ENCODE measurements around the gene FARP1.

The FARP1 gene

GRCh38 chr13:98459721-98460370 is 317.0 kb downstream of the FARP1 start:
- no peak for DNase-seq (ENCODE audit: low read depth in 2 of 2)

DNA sequence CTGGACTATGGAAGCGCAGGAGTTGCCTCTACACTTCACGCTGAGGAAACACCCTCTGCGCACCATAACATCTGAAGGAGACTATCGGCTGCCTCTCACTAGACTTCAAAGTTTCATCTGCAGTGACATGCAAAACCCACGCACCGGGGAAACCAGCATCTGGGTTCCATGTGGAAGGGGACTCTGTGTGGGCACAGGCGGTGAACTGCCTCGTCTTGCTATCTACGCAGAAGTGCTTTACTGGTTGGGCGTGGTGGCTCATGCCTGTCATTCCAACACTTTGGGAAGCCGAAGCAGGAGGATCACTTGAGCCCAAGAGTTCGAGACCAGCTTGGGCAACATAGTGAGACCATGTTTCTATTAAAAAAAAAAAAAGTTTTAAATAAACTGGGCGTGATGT is 317.6 kb downstream of the FARP1 start:
- DNase-seq (ENCODE audit: low read depth in 2 of 2): no peak

DNA sequence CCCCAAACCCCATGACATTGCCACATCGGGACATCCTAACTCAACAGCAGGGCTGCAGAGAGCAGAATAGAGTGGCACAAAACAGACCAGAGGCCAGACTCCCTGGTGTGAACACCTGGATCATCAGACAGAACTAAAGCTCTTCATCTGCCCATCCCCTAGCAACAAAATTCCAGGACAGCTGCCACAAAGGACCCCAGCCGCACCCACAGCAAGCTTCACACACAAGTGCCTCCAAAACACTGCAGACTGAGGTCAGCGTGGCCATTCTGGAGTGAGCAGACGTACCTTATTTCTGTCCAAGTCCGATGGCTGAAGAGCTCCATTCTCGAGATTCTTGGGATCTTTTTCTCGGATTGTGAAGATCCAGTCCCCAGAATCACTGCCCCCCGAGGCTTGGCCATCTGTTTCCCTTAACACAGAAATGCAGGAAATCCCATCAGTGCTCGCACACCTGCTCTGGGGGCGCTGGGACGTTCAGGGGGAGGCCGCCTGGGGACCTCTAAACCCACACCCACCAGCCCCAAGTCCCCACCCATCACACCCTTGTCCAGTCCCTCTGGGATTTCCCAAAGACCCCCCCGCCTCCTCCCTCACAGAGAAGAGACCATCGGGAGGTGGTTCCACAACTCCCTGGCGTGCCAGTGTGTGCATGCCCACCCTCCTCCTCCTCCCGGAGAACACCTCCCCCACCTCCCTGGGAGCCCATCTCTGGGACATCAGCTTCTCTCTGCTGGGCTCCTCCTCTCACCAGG is 318.8 kb downstream of the FARP1 start:
- no peak for DNase-seq (ENCODE audit: low read depth in 2 of 2)

DNA sequence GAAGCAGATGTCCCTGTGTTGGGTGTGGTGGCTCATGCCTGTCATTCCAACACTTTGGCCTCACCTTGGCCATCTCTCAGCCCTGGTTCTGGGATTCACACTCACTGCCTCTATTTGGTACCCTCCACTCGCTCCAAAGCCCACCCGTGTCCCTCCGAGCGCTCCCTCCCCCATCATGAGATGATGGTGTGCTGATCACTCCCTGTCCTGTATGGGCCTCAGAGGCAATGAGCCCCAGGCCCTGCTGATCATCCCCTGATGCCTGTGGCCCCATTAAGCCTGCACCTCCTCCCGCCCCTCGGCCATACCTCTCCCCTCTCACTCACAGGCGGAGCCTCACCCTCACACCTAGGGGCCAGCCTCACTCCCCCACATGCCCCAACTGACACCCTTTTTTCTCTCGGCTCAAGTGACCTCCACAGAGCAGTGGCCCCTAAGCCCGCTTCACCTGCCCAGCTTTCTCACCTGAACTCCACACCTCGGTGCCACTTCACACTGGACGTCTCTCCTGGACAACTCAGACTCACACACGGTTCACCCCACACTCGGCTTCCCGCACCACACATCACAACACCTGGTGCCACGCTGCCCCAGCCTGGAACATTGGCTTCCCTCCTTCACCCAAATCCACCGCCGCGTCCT is 319.5 kb downstream of the FARP1 start:
- DNase-seq (ENCODE audit: low read depth in 2 of 2): no peak

DNA sequence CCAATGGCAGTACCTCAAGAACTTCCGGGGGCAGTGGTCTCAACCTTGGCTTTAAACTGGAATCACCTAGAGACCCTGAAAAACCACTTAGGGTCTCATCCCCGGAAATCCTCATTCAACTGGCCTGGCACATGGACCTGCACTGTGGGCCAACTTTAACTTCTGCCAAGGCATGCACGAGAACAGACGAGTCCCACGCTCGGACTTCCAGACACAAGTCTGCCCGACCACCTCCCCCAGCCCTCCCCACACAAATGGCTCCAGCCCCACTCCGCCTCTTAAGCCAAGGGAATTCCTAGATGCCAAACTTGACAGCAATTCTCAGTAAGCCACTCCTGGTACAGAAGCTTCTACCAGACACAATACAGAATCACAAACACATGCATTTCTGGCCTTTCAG is 320.1 kb downstream of the FARP1 start:
- no peak for DNase-seq (ENCODE audit: low read depth in 2 of 2)

GRCh38 chr13:98466634-98467236 is 323.8 kb downstream of the FARP1 start:
- peak; percentile 49 to 53 for DNase-seq (ENCODE audit: low read depth in 2 of 2)

DNA sequence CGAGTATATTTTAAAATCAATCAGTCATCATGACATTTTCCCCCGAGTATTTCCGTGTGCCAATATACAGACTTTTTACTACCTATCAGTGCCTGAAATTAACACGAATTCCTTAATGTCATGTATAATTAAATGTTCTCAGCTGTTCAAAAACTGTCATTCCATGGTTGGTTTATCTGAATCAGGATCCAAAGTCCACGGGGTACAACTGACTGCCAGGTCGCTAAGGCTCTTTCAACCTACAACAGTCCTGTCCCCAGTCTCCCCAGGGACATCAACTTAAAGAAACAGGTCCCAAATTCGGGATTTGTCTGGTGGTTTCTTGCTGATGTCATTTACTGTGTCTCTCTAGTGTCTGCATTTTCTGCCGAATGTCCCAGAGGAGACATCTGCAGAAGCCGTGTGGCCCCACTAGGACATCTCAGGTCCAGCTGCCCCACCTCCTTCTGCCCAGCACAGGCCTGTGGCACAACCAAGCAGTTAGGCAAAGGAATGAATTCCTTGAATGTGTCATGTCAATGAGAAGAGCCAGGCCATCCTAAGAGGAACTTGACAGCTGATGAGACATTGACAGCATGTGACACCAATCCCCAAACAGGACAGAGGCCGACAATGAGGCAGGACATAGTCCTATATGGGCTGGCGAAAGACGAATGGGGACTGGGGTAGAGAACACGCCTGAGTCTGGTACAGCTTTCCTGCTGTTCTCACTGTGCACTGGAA is 324.5 kb downstream of the FARP1 start:
- no peak for DNase-seq (ENCODE audit: low read depth in 2 of 2)

DNA sequence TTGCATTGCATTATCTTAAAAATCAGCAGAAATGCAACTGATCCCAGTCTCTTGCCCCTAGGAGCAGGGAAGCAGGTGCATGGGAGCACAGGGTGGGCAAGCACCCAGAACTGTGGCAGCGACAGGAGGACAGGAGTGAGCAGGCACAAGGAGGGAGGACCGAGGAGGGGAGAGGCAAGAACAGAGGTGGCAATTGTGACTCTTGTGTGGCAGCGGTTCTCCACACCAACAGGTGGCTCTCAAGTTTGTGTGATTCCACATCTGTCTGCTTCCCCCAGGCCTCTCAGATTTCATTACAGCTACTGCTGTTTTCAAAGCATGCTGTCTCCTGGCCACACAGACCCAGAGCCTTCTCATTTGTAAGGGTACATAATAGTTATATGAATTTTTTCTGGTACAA is 325.5 kb downstream of the FARP1 start:
- no peak for DNase-seq (ENCODE audit: low read depth in 2 of 2)

DNA sequence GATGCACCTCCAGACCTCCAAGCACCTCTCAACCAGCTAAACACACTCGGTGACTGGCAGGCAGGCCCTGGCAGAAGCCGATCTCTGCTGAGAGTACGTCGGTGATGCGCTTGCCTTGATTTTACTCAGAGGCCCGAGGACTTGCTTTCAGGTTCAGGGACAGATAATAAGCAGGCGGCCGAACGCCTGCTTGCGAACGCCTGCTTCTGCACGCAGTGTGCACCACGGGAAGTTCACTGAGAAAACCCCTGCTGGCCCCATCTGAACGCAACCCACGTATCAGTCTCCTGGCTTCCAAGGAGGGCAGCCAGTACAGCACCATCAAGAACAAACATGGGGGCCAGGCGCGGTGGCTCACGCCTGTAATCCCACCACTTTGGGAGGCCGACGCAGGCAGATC is 326.0 kb downstream of the FARP1 start:
- no peak for DNase-seq (ENCODE audit: low read depth in 2 of 2)

DNA sequence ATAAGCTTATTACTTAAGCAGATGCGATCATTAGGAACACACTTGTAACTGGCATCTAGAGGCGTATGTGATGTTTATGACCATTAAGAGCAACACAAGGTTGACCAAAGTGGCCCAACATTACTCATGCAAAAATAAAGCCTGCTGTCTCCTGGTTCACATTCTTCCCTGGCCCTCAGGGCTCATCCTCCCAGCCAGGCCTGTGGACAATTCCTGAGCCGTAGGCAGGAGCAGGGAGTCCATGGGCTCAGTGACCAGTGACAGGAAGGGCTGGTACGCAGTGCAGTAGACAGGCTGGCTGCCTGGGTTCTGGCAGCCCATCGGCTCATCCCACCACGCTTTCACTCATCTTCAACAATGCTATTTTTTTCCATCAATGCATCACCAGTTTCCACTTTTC is 328.0 kb downstream of the FARP1 start:
- DNase-seq (ENCODE audit: low read depth in 2 of 2): no peak

- DNase-seq (ENCODE audit: low read depth in 2 of 2): no peak
Observed at GRCh38 chr13:98471934-98472333, 329.0 kb downstream of the FARP1 start.

DNA sequence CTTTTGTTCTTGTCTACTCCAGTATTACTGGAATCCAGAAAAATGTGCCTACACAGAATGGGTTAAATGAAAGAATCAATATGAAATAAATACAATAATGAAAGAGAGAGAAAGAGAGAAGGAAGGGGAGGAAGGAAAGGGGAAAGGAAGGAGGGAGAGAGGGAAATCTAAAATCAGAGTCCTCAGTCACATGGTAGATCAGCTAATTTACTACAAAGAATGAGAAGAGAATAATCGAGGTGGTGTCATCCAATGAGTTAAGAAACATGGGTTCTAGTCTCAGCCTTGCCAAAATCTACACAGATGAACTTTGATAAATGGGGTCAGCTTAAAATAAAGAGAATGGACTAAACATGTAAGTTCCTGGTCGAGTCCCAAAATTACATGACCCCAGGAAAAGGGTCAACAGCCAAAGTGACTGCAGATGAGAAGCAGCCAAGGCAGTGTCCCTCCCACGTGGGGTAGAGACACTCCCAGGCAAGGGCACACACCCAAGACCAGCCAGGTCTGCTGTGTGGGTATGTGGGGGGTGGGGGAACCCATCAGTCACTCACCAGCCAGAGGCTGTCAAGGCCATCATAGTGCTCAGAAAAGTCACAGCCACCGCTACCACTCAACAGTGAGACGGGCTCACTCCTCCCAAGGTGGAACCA is 330.4 kb downstream of the FARP1 start:
- no peak for DNase-seq (ENCODE audit: low read depth in 2 of 2)

DNA sequence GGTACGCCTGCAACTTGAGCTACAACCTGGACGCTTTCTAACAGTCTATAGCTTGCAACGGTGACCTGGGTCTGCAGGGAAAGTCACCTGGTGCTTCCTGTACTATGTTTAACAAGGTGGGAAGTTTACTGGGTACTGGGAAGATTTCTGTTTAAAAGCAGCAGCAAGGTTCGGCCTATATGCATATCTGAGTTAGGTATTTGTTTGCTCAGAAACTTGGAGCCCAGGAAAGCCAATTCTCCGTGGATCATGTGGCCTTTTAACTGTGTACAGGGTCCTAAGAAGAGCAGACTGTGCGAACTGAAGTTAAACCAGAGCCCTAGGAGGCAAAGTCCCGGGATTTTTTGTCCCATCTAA is 330.9 kb downstream of the FARP1 start:
- DNase-seq (ENCODE audit: low read depth in 2 of 2): no peak

GRCh38 chr13:98474292-98474691 is 331.4 kb downstream of the FARP1 start:
- DNase-seq (ENCODE audit: low read depth in 2 of 2): no peak

DNA sequence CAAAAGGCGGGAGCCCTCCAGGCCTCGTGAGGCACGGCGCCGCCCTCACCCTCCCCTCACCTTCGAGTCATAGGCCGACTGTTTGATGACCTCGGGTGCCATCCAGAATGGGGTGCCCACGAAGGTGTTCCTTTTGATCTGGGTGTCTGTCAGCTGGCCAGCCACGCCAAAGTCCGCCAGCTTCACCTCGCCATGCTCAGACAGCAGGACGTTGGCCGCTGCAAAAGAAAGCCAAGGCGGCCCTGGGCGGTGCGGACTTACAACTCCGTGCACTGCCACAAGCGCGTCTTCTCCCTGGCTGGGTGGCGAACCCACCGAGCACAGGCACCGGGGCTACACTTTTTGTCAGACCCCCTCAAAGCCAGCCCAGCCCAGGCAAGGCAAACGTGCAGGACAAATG is 331.9 kb downstream of the FARP1 start:
- no peak for DNase-seq (ENCODE audit: low read depth in 2 of 2)

DNA sequence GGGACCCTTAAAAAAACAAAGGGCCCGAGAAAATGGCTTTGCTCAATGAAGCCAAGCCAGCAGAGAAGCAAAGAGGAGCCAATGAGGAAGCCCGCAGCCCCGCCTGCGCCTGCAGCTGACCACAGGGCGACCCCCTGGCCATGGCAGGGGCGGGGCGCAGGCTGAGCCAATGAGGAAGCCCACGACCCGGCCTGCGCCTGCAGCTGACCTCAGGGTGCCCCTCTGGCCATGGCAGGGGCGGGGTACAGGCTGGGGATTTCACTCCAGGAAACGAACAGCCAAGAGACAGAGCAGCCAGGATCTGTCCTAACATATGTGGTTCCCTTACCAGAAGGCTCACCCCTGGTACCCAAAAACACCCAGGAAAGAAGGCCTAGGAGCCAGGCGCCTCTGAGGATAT is 332.6 kb downstream of the FARP1 start:
- DNase-seq (ENCODE audit: low read depth in 2 of 2): no peak

DNA sequence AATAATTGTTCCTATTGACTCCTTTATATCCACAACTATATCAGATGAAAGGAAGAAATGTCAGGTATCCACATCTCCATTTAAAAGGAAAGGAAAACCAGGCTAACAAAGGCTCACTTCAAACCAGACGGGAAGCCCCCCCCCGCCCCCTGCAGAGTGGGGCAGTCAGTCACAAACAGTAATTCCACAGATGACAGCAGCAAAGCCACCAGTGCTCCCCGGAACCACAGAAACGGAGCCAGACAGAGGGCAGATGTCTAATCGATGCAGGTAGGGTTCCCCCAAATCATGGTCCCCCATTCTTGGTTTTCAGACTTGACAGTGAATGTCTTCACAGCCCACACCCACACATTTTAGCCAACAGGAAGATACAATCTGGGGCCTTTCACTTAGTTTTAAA is 333.2 kb downstream of the FARP1 start:
- peak; percentile 22 to 56 for DNase-seq (ENCODE audit: low read depth in 2 of 2)

DNA sequence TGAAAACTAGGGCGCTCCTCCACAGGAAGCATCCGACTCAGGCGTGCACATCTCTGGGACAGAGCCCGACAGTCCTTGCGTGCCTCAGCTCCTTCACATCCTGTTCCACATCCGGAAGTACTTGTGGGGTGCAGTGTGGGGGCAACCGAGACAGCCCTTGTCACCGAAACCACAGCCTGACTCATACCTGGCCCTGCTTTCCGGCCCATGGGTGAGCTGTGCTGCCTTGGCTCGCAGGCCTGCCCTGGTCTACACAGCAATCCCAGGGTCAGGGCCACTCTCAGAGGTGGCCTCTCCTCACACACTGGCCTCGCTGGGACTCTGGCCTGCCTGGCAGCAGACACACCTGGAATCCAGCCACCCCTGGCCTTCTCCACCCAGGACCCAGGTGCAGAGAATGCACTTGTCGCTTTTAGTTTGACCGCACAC is 333.7 kb downstream of the FARP1 start:
- DNase-seq (ENCODE audit: low read depth in 2 of 2): peak; percentile 75 to 86

DNA sequence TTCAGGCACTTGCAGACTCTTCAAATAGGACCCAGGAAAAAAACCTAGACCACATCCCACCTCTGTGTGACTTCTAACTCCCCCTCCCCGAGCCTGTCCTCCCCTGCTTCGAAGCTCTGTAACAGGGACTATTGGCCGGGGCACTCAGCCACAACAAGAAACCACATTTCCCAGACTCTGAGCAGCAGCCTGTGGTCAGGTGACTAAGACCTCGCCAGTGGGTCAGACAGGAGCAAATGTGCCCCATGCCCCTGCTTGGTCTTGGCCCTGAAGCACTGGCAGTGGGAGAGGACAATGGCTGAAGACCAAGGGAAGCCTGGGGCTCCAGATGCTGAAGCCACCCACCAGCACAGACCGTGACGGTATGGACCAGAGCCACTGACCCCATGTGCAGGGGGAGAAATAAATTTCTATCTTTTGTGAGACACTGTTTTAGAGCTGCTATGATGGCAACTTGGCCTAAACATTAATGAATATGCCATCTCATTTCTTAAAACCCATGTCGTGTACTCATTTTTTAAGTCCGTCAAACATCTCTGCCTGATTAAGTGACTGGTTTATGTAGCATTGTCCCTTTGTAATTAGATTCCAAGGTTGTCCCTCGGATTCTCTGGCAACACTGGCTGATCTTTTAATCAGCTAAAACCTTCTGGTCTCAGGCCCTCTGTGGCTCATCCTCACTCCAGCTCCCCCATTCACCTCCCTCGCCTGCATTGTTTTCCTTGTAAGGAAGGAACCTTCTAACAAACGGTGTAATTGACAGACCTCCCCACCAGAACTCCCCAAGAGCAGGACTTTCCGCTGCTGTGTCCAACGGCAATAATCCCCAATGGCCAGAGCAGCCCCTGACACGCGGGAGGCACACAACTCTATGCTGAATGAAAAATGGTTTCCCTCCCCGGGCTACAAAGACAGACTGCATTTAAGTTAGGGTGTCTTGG is 335.6 kb downstream of the FARP1 start:
- peak in 1 of 2 donors; percentile 17 for DNase-seq (ENCODE audit: low read depth in 2 of 2)

DNA sequence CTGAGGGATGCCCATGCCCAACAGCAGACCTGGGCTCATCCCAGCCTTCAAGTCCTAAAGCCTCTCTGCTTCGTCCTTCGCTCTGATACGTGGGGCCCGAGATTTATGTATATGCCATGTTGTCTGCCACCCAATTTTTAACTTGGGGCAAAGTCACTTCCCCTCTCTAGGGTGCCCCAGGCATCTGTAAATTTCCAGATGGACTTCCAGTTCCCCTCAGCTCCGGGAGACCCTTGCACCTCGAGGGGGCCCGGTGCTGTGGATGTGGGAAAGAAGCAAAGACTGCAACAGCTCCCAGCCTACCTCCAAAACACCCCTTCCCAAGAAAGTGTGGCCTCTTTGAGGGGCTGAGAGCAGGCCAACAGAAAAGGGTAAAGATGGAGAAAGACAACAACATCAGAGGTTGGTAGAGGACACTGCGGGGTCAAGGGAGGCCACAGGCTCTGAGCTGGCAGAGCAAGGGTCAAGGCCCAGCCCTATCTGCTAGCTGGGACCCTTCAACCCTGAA is 336.7 kb downstream of the FARP1 start:
- DNase-seq (ENCODE audit: low read depth in 2 of 2): no peak

Data from stimulated activated CD4-positive, alpha-beta T cell treated with anti-CD3 and anti-CD28 coated beads, Interleukin-4, amount 100 ng/mL, for 48 hours (primary cell).